ENCODE results near the gene AP2B1. TPM values are rescaled to one million over a fixed set of nuclear protein-coding genes. Genes with fewer than 3 reads are reported as not detected.
A peak's percentile ranks its signal among the peaks of the same experiment; 100 is the strongest.

The AP2B1 gene
- total RNA-seq, 1 donor from 2014 or later: 156 TPM

GRCh38 chr17:35660902-35661301, 73.8 kb downstream of the AP2B1 start:
- no peaks in the 10 kb centered on the region for H3K9me3 Mint-ChIP-seq
- peaks cover 11% of the 10 kb centered on the region for H3K4me1 Mint-ChIP-seq (ENCODE audit: low read depth)
- H3K27ac Mint-ChIP-seq: no peak overlapping the region
- H3K27me3 Mint-ChIP-seq (ENCODE audit: insufficient read depth): no peaks in the 10 kb centered on the region
- peaks cover 42% of the 10 kb centered on the region for H3K36me3 Mint-ChIP-seq (ENCODE audit: low read depth)
- no peak overlapping the region for H3K4me3 Mint-ChIP-seq
- intact Hi-C loops (cut with micrococcal nuclease): no loop called here
- DNase-seq (ENCODE audit: low spot score): no peak

- no peak overlapping the region for H3K27ac Mint-ChIP-seq
- no peaks in the 10 kb centered on the region for H3K9me3 Mint-ChIP-seq
- H3K4me1 Mint-ChIP-seq (ENCODE audit: low read depth): peaks cover 12% of the 10 kb centered on the region
- H3K36me3 Mint-ChIP-seq (ENCODE audit: low read depth): peaks cover 28% of the 10 kb centered on the region
- H3K27me3 Mint-ChIP-seq (ENCODE audit: insufficient read depth): no peaks in the 10 kb centered on the region
- DNase-seq (ENCODE audit: low spot score): no peak
- intact Hi-C loops (cut with micrococcal nuclease): no loop called here
- H3K4me3 Mint-ChIP-seq: no peak overlapping the region
These were observed 77.6 kb downstream of the AP2B1 start for GRCh38 chr17:35664685-35665084.

GRCh38 chr17:35665662-35666061, 78.5 kb downstream of the AP2B1 start:
- no peak for DNase-seq (ENCODE audit: low spot score)
- H3K4me3 Mint-ChIP-seq: no peak overlapping the region
- H3K27me3 Mint-ChIP-seq (ENCODE audit: insufficient read depth): no peaks in the 10 kb centered on the region
- intact Hi-C loops (cut with micrococcal nuclease): no loop called here
- H3K27ac Mint-ChIP-seq: no peak overlapping the region
- peaks cover 25% of the 10 kb centered on the region for H3K36me3 Mint-ChIP-seq (ENCODE audit: low read depth)
- peaks cover 12% of the 10 kb centered on the region for H3K4me1 Mint-ChIP-seq (ENCODE audit: low read depth)
- no peaks in the 10 kb centered on the region for H3K9me3 Mint-ChIP-seq

GRCh38 chr17:35666070-35666469, 78.9 kb downstream of the AP2B1 start:
- Mint-ChIP-seq H3K36me3 (ENCODE audit: low read depth) (peaks cover 29% of the 10 kb centered on the region), H3K4me3 (no peak overlapping the region), H3K4me1 (ENCODE audit: low read depth) (peaks cover 12% of the 10 kb centered on the region), H3K27me3 (ENCODE audit: insufficient read depth) (no peaks in the 10 kb centered on the region), H3K27ac (no peak overlapping the region), H3K9me3 (no peaks in the 10 kb centered on the region)
- no peak for DNase-seq (ENCODE audit: low spot score)
- intact Hi-C loops (cut with micrococcal nuclease): no loop called here

- intact Hi-C loops (cut with micrococcal nuclease): no loop called here
- Mint-ChIP-seq H3K4me3 (no peak overlapping the region), H3K27me3 (ENCODE audit: insufficient read depth) (no peaks in the 10 kb centered on the region), H3K4me1 (ENCODE audit: low read depth) (peaks cover 12% of the 10 kb centered on the region), H3K27ac (no peak overlapping the region), H3K36me3 (ENCODE audit: low read depth) (peaks cover 36% of the 10 kb centered on the region), H3K9me3 (no peaks in the 10 kb centered on the region)
- no peak for DNase-seq (ENCODE audit: low spot score)
These were observed 79.9 kb downstream of the AP2B1 start for GRCh38 chr17:35666967-35667532.

- Mint-ChIP-seq H3K27ac (no peak overlapping the region), H3K9me3 (no peaks in the 10 kb centered on the region), H3K4me1 (ENCODE audit: low read depth) (peaks cover 5% of the 10 kb centered on the region), H3K36me3 (ENCODE audit: low read depth) (peaks cover 33% of the 10 kb centered on the region), H3K27me3 (ENCODE audit: insufficient read depth) (no peaks in the 10 kb centered on the region), H3K4me3 (no peak overlapping the region)
- no peak for DNase-seq (ENCODE audit: low spot score)
- intact Hi-C loops (cut with micrococcal nuclease): no loop called here
These were observed 81.7 kb downstream of the AP2B1 start for GRCh38 chr17:35668802-35669201.

- DNase-seq (ENCODE audit: low spot score): no peak
- intact Hi-C loops (cut with micrococcal nuclease): no loop called here
- Mint-ChIP-seq H3K9me3 (no peaks in the 10 kb centered on the region), H3K27me3 (ENCODE audit: insufficient read depth) (no peaks in the 10 kb centered on the region), H3K27ac (no peak overlapping the region), H3K4me1 (ENCODE audit: low read depth) (peaks cover 15% of the 10 kb centered on the region), H3K36me3 (ENCODE audit: low read depth) (peaks cover 47% of the 10 kb centered on the region), H3K4me3 (no peak overlapping the region)
These were observed 87.4 kb downstream of the AP2B1 start for GRCh38 chr17:35674552-35674951.

- intact Hi-C loops (cut with micrococcal nuclease): no loop called here
- Mint-ChIP-seq H3K27ac (no peak overlapping the region), H3K4me1 (ENCODE audit: low read depth) (peaks cover 17% of the 10 kb centered on the region), H3K9me3 (no peaks in the 10 kb centered on the region), H3K4me3 (no peak overlapping the region), H3K27me3 (ENCODE audit: insufficient read depth) (no peaks in the 10 kb centered on the region), H3K36me3 (ENCODE audit: low read depth) (peaks cover 48% of the 10 kb centered on the region)
- no peak for DNase-seq (ENCODE audit: low spot score)
These were observed 89.3 kb downstream of the AP2B1 start for GRCh38 chr17:35676441-35676840.

- no peaks in the 10 kb centered on the region for H3K27me3 Mint-ChIP-seq (ENCODE audit: insufficient read depth)
- H3K4me3 Mint-ChIP-seq: no peak overlapping the region
- H3K4me1 Mint-ChIP-seq (ENCODE audit: low read depth): peaks cover 17% of the 10 kb centered on the region
- H3K27ac Mint-ChIP-seq: peak overlapping the region; percentile 77
- peaks cover 41% of the 10 kb centered on the region for H3K36me3 Mint-ChIP-seq (ENCODE audit: low read depth)
- intact Hi-C loops (cut with micrococcal nuclease): no loop called here
- DNase-seq (ENCODE audit: low spot score): no peak
- H3K9me3 Mint-ChIP-seq: no peaks in the 10 kb centered on the region
These were observed 92.0 kb downstream of the AP2B1 start for GRCh38 chr17:35679007-35679682.

GRCh38 chr17:35683591-35683990, 96.5 kb downstream of the AP2B1 start:
- Mint-ChIP-seq H3K36me3 (ENCODE audit: low read depth) (peaks cover 42% of the 10 kb centered on the region), H3K4me1 (ENCODE audit: low read depth) (peaks cover 11% of the 10 kb centered on the region), H3K27me3 (ENCODE audit: insufficient read depth) (no peaks in the 10 kb centered on the region), H3K4me3 (no peak overlapping the region), H3K9me3 (no peaks in the 10 kb centered on the region), H3K27ac (no peak overlapping the region)
- intact Hi-C loops (cut with micrococcal nuclease): no loop called here
- DNase-seq (ENCODE audit: low spot score): no peak

GRCh38 chr17:35684055-35684802, 97.1 kb downstream of the AP2B1 start:
- Mint-ChIP-seq H3K27ac (no peak overlapping the region), H3K36me3 (ENCODE audit: low read depth) (peaks cover 37% of the 10 kb centered on the region), H3K27me3 (ENCODE audit: insufficient read depth) (no peaks in the 10 kb centered on the region), H3K9me3 (no peaks in the 10 kb centered on the region), H3K4me3 (no peak overlapping the region), H3K4me1 (ENCODE audit: low read depth) (peaks cover 5% of the 10 kb centered on the region)
- intact Hi-C loops (cut with micrococcal nuclease): no loop called here
- DNase-seq (ENCODE audit: low spot score): no peak

GRCh38 chr17:35692512-35693210, 105.5 kb downstream of the AP2B1 start:
- no peaks in the 10 kb centered on the region for H3K27me3 Mint-ChIP-seq (ENCODE audit: insufficient read depth)
- no peaks in the 10 kb centered on the region for H3K4me1 Mint-ChIP-seq (ENCODE audit: low read depth)
- H3K27ac Mint-ChIP-seq: no peak overlapping the region
- H3K9me3 Mint-ChIP-seq: no peaks in the 10 kb centered on the region
- H3K4me3 Mint-ChIP-seq: no peak overlapping the region
- no peak for DNase-seq (ENCODE audit: low spot score)
- intact Hi-C loops (cut with micrococcal nuclease): no loop called here
- peaks cover 29% of the 10 kb centered on the region for H3K36me3 Mint-ChIP-seq (ENCODE audit: low read depth)

- intact Hi-C loops (cut with micrococcal nuclease): no loop called here
- no peak for DNase-seq (ENCODE audit: low spot score)
- no peaks in the 10 kb centered on the region for H3K9me3 Mint-ChIP-seq
- no peak overlapping the region for H3K27ac Mint-ChIP-seq
- no peaks in the 10 kb centered on the region for H3K27me3 Mint-ChIP-seq (ENCODE audit: insufficient read depth)
- H3K36me3 Mint-ChIP-seq (ENCODE audit: low read depth): peaks cover 22% of the 10 kb centered on the region
- no peaks in the 10 kb centered on the region for H3K4me1 Mint-ChIP-seq (ENCODE audit: low read depth)
- H3K4me3 Mint-ChIP-seq: no peak overlapping the region
These were observed 106.5 kb downstream of the AP2B1 start for GRCh38 chr17:35693662-35694061.

All from activated T-helper 1 cell treated with anti-CD3 and anti-CD28 coated beads, Interleukin-12 subunit alpha, Interleukin-12 subunit beta, Interleukin-2, Interleukin-4 antibody, amounts not matched to agents 30 ng/mL and 10 ng/mL and 1 ng/mL, durations not matched to agents 14 hours and 24 hours and 36 hours (primary cell).